IMR-90 (cell line): ENCODE results near the gene PRDM5. TPM values are rescaled to one million over a fixed set of nuclear protein-coding genes. Genes with fewer than 3 reads are reported as not detected.

ENCODE experiments used
- ATAC-seq: fragments of 200-7000 bp; cut with Tn5 transposase; 2 replicates; pipeline ENCODE4 v1.9.1; 2020; ENCODE audit warnings: low read depth, mild to moderate bottlenecking, moderate library complexity
- BruUV-seq: library from RNA; stranded (reverse); fragments of 400-500 nt; replicated peaks from 2 replicates; lab custom pipeline; 2021; lab: Mats Ljungman, UMichigan
- CTCF ChIA-PET: fragments of 300-600 bp; formaldehyde crosslinking; extraction: SDS; loops from one replicate; lab custom pipeline; 2021; ENCODE audit warnings: antibody characterized with exemption; lab: Yijun Ruan, JAX
- POLR2A ChIA-PET: fragments of 300-600 bp; sonication (Branson Sonifier 250); formaldehyde crosslinking; loops from one replicate; lab custom pipeline; 2022; ENCODE audit warnings: antibody characterized with exemption; ENCODE audit not compliant: unreplicated experiment; lab: Charles Lee
- DNase-seq: peaks from one replicate; pipeline ENCODE4 v3.0.0; 2013
- H2AFZ ChIP-seq: replicated peaks from 2 replicates; pipeline ENCODE3; 2013; ENCODE audit warnings: low read length, mild to moderate bottlenecking; ENCODE audit not compliant: poor library complexity
- H2AK5ac ChIP-seq: 2 replicates; pipeline ENCODE4 v1.6.1; 2013; ENCODE audit warnings: low read depth, low read length, inconsistent platforms
- H2AK9ac ChIP-seq: replicated peaks from 2 replicates; pipeline ENCODE3; 2013; ENCODE audit warnings: mild to moderate bottlenecking, low read depth, low read length, moderate library complexity; ENCODE audit not compliant: poor library complexity
- H2BK120ac ChIP-seq: 2 replicates; pipeline ENCODE4 v1.6.1; 2013; ENCODE audit warnings: low read depth, low read length, inconsistent platforms
- H2BK15ac ChIP-seq: 3 replicates; pipeline ENCODE4 v1.6.1; 2013; ENCODE audit warnings: low read depth, low read length, inconsistent platforms
- H2BK20ac ChIP-seq: 2 replicates; pipeline ENCODE4 v1.6.1; 2013; ENCODE audit warnings: low read depth, mild to moderate bottlenecking, inconsistent platforms, low read length, moderate library complexity
- H2BK5ac ChIP-seq: 2 replicates; pipeline ENCODE4 v1.6.1; 2013; ENCODE audit warnings: mild to moderate bottlenecking, low read depth, low read length, inconsistent platforms; ENCODE audit not compliant: poor library complexity, severe bottlenecking
- H3K14ac ChIP-seq: replicated peaks from 2 replicates; pipeline ENCODE4 v1.6.1; 2013; ENCODE audit warnings: low read depth, low read length, inconsistent platforms
- H3K18ac ChIP-seq: 2 replicates; pipeline ENCODE4 v1.6.1; 2013; ENCODE audit warnings: low read depth, low read length, control low read depth
- H3K23ac ChIP-seq: 2 replicates; pipeline ENCODE4 v1.6.1; 2013; ENCODE audit warnings: low read depth, low read length, inconsistent platforms
- H3K27ac ChIP-seq: 2 replicates; pipeline ENCODE4 v1.5.1; 2013; ENCODE audit warnings: mild to moderate bottlenecking, control low read depth, low read length; ENCODE audit not compliant: insufficient read depth
- H3K27me3 ChIP-seq: 2 replicates; pipeline ENCODE4 v1.6.1; 2013; ENCODE audit warnings: low read length; ENCODE audit not compliant: control insufficient read depth, insufficient read depth
- H3K36me3 ChIP-seq: 2 replicates; pipeline ENCODE4 v1.6.1; 2013; ENCODE audit warnings: low read length, mixed read lengths; ENCODE audit not compliant: control insufficient read depth, insufficient read depth
- H3K4ac ChIP-seq: 2 replicates; pipeline ENCODE4 v1.6.1; 2013; ENCODE audit warnings: low read depth, low read length, inconsistent platforms
- H3K4me1 ChIP-seq: 2 replicates; pipeline ENCODE4 v1.6.1; 2013; ENCODE audit warnings: low read length, mixed read lengths; ENCODE audit not compliant: control insufficient read depth, insufficient read depth
- H3K4me2 ChIP-seq: 2 replicates; pipeline ENCODE4 v1.6.1; 2013; ENCODE audit warnings: low read depth, mild to moderate bottlenecking, control low read depth, low read length, moderate library complexity
- H3K4me3 ChIP-seq: 2 replicates; pipeline ENCODE4 v1.5.1; 2013; ENCODE audit warnings: low read depth, mild to moderate bottlenecking, control low read depth, low read length, moderate library complexity; ENCODE audit not compliant: insufficient read depth
- H3K56ac ChIP-seq: 2 replicates; pipeline ENCODE4 v1.6.1; 2013; ENCODE audit warnings: low read length, inconsistent platforms; ENCODE audit not compliant: insufficient read depth; ENCODE audit errors: extremely low read depth
- H3K79me1 ChIP-seq, 2 experiments: 2 replicates each; pipeline ENCODE4 v1.6.1; 2013; ENCODE audit warnings: low read length in 2 of 2, inconsistent platforms in 1 of 2, low read depth in 1 of 2
- H3K9ac ChIP-seq: 2 replicates; pipeline ENCODE4 v1.6.1; 2013; ENCODE audit warnings: low read depth, low read length, control low read depth
- H3K9me1 ChIP-seq: 2 replicates; pipeline ENCODE4 v1.6.1; 2013; ENCODE audit warnings: low read length, inconsistent platforms; ENCODE audit not compliant: insufficient read depth
- H3K9me3 ChIP-seq: 2 replicates; pipeline ENCODE4 v1.6.1; 2013; ENCODE audit warnings: low read length; ENCODE audit not compliant: control insufficient read depth, insufficient read depth
- H4K20me1 ChIP-seq: 2 replicates; pipeline ENCODE4 v1.6.1; 2013; ENCODE audit warnings: low read length, inconsistent platforms; ENCODE audit not compliant: insufficient read depth
- H4K5ac ChIP-seq: 2 replicates; pipeline ENCODE4 v1.6.1; 2013; ENCODE audit warnings: mild to moderate bottlenecking, low read depth, low read length, control low read depth
- H4K8ac ChIP-seq, 2 experiments: 2 replicates each; pipeline ENCODE4 v1.6.1; 2013; ENCODE audit warnings: low read depth in 2 of 2, low read length in 2 of 2, control low read depth in 1 of 2, inconsistent platforms in 1 of 2
- H4K91ac ChIP-seq: 2 replicates; pipeline ENCODE4 v1.6.1; 2013; ENCODE audit warnings: low read depth, low read length, inconsistent platforms; ENCODE audit not compliant: insufficient read depth
- BHLHE40 ChIP-seq: fragments of 150-350 bp; IDR thresholded peaks from 2 replicates; pipeline ENCODE4 v1.6.1; 2016; ENCODE audit warnings: mild to moderate bottlenecking, low read depth, low read length
- POLR2A ChIP-seq: IDR thresholded peaks from 2 replicates; pipeline ENCODE4 v1.6.1; 2012; ENCODE audit warnings: mild to moderate bottlenecking, low read depth, low read length
- RCOR1 ChIP-seq: IDR thresholded peaks from 2 replicates; pipeline ENCODE4 v1.6.1; 2012; ENCODE audit warnings: mild to moderate bottlenecking, low read length, improper control_type of control experiment; ENCODE audit not compliant: insufficient replicate concordance
- SMC3 ChIP-seq: fragments of 150-350 bp; IDR thresholded peaks from 2 replicates; pipeline ENCODE4 v1.6.1; 2016; ENCODE audit warnings: low read depth, mild to moderate bottlenecking, antibody characterized with exemption, low read length, moderate library complexity
- WGBS, 2 experiments: methylation state at CpG; one replicate each; pipeline versions ENCODE4 v1.1.5 to v1.1.7; 2013; ENCODE audit warnings: missing lambda C conversion rate in 2 of 2; ENCODE audit not compliant: insufficient read length in 1 of 2; ENCODE audit errors: extremely low coverage in 2 of 2; 5-methylcytosine and 5-hydroxymethylcytosine counted together
- dilution Hi-C: fragments of 300-500 bp; cut with HindIII; formaldehyde crosslinking; loops from one replicate; pipeline ENCODE4 v1.14.3; 2018; ENCODE audit warnings: low sequenced_read_pairs; ENCODE audit not compliant: unreplicated experiment
- in situ Hi-C: fragments of 300-500 bp; cut with MboI; formaldehyde crosslinking; loops from 3 replicates; pipeline ENCODE4 v1.14.3; 2019; ENCODE audit warnings: low sequenced_read_pairs, inconsistent platforms, mixed read lengths
- intact Hi-C: fragments of 100-400 bp; cut with micrococcal nuclease; formaldehyde crosslinking; loops from 2 replicates; pipeline ENCODE4 v1.10.0; 2022
- polyA plus RNA-seq, 3 experiments: library from polyadenylated mRNA; depleted of rRNA; stranded (reverse); fragments of >200 nt; gene quantifications; 2 replicates each; pipeline ENCODE4 v1.2.3, GENCODE V29; 2012; ENCODE audit warnings: low replicate concordance in 1 of 3
- total RNA-seq: library from RNA; depleted of rRNA; stranded (reverse); fragments of >200 nt; gene quantifications from 2 replicates; pipeline ENCODE4 v1.2.3, GENCODE V29; 2012

PRDM5 gene
- total and polyA plus RNA-seq, 2 of the 4 experiments (the other 2 are of a cell fraction): 4.1 to 10.8 TPM

- Histone ChIP-seq H3K9me1 (peaks cover 3% of the 10 kb centered on the region; the same call in 1 of the 2 replicates), H2BK15ac (peak overlapping the region; percentile 27; the same call in 1 of the 3 replicates), H3K56ac (peak overlapping the region; percentile 84), H2AK5ac (no peak overlapping the region), H3K27ac (peak overlapping the region; percentile 51), H4K8ac (peak overlapping the region; percentile 57 to 78), H3K18ac (peak overlapping the region; percentile 25), H3K4me1 (peaks cover 2% of the 10 kb centered on the region; the same call in 1 of the 2 replicates), H4K91ac (peak overlapping the region; percentile 27), H2BK5ac (peak overlapping the region; percentile 41), H2AFZ (peak overlapping the region; percentile 95), H3K4me3 (peak overlapping the region; percentile 49), H4K5ac (peak overlapping the region; percentile 6), H3K27me3 (no peaks in the 10 kb centered on the region), H3K36me3 (no peaks in the 10 kb centered on the region), H2BK20ac (no peak overlapping the region; the same call in 1 of the 2 replicates), H3K79me1 (peaks cover 6 to 11% of the 10 kb centered on the region in 2 experiments; a peak in 3 of 4 replicates), H3K9me3 (no peaks in the 10 kb centered on the region), H2AK9ac (peak overlapping the region; percentile 89), H3K9ac (peak overlapping the region; percentile 80), H3K14ac (peak overlapping the region; percentile 78), H3K23ac (peak overlapping the region; percentile 32), H3K4me2 (peak overlapping the region; percentile 44), H2BK120ac (peak overlapping the region; percentile 35), H3K4ac (peak overlapping the region; percentile 66), H4K20me1 (no peaks in the 10 kb centered on the region)
- 0% methylated on average over 4 of the region's 51 CpGs; no CpG with 5 or more reads in 1 of the 2 experiments for WGBS, 2 experiments
- intact Hi-C loops: loop anchor here (2.0 to 5.0 kb wide), 3 partner anchors 154 to 764 kb away; no protein-coding TSS in a partner anchor
- dilution Hi-C loops: no loop called here
- no TSS peak for BruUV-seq
- CTCF ChIA-PET: no interaction called here
- in situ Hi-C loops: no loop called here
- TF ChIP-seq RCOR1 (no peak), SMC3 (no peak), POLR2A (peak; percentile 71), BHLHE40 (peak; percentile 59; the same call in 1 of the 2 replicates)
- ATAC-seq (peak; percentile 82), DNase-seq (peak; percentile 68)
- POLR2A ChIA-PET: no interaction called here
These were observed 808 bp downstream of the PRDM5 start for GRCh38 chr4:120921456-120922380.
